IMR-90 (cell line): ENCODE data around the gene MYL6.

Experiments
- BHLHE40 ChIP-seq: fragments of 150-350 bp; IDR thresholded peaks from 2 replicates; pipeline ENCODE4 v1.6.1; 2016; ENCODE audit warnings: mild to moderate bottlenecking, low read depth, low read length
- CEBPB ChIP-seq: IDR thresholded peaks from 2 replicates; pipeline ENCODE4 v1.6.1; 2012; ENCODE audit warnings: low read depth, low read length, improper control_type of control experiment
- CTCF ChIP-seq: conservative IDR thresholded peaks from 2 replicates; pipeline ENCODE4 v1.5.1; 2012; ENCODE audit warnings: mild to moderate bottlenecking, low read depth, low read length, improper control_type of control experiment
- MAFK ChIP-seq: IDR thresholded peaks from 2 replicates; pipeline ENCODE4 v1.6.1; 2012; ENCODE audit warnings: low read depth, low read length, improper control_type of control experiment
- MAZ ChIP-seq: IDR thresholded peaks from 2 replicates; pipeline ENCODE4 v1.6.1; 2012; ENCODE audit warnings: low read depth, mild to moderate bottlenecking, low read length, improper control_type of control experiment, moderate library complexity, borderline replicate concordance
- MXI1 ChIP-seq: IDR thresholded peaks from 2 replicates; pipeline ENCODE4 v1.6.1; 2012; ENCODE audit warnings: low read depth, mild to moderate bottlenecking, low read length, moderate library complexity, borderline replicate concordance
- POLR2A ChIP-seq: IDR thresholded peaks from 2 replicates; pipeline ENCODE4 v1.6.1; 2012; ENCODE audit warnings: mild to moderate bottlenecking, low read depth, low read length
- RAD21 ChIP-seq: IDR thresholded peaks from 2 replicates; pipeline ENCODE4 v1.6.1; 2012; ENCODE audit warnings: low read length, improper control_type of control experiment
- USF2 ChIP-seq: fragments of 150-350 bp; IDR thresholded peaks from 2 replicates; pipeline ENCODE4 v1.6.1; 2017; ENCODE audit warnings: mild to moderate bottlenecking, antibody characterized with exemption, low read length, low read depth

GRCh38 chr12:56204275-56204674, 46.1 kb downstream of the MYL6 start:
- TF ChIP-seq MAZ = no peak
- no peak for TF ChIP-seq BHLHE40
- no peak for TF ChIP-seq CEBPB
- no peak for TF ChIP-seq RAD21
- no peak for TF ChIP-seq POLR2A
- no peak for TF ChIP-seq CTCF
- no peak for TF ChIP-seq MXI1
- no peak for TF ChIP-seq MAFK
- no peak for TF ChIP-seq USF2
